DND-41 (cell line): Measurements from ENCODE around the gene REG1B.

Experiments
- ATAC-seq: fragments of 200-7000 bp; cut with Tn5 transposase; 3 replicates; pipeline ENCODE4 v1.9.1; 2021; ENCODE audit warnings: low read depth; ENCODE audit not compliant: insufficient read depth
- DNase-seq: peaks from one replicate; pipeline ENCODE4 v3.0.0-alpha.2; 2020
- H2AFZ ChIP-seq: 2 replicates; pipeline ENCODE4 v1.6.0; 2012; ENCODE audit warnings: low read depth, low read length
- H3K27ac ChIP-seq: 2 replicates; pipeline ENCODE4 v1.5.1; 2012; ENCODE audit warnings: low read length, inconsistent platforms
- H3K27me3 ChIP-seq: fragments of 200-600 bp; sonication (generic); 2 replicates; pipeline ENCODE4 v1.6.0; 2012; ENCODE audit warnings: low read length, mild to moderate bottlenecking, inconsistent platforms; ENCODE audit not compliant: insufficient read depth, poor library complexity
- H3K36me3 ChIP-seq: 2 replicates; pipeline ENCODE4 v1.5.1; 2012; ENCODE audit warnings: low read length, inconsistent platforms; ENCODE audit not compliant: insufficient read depth
- H3K4me1 ChIP-seq: 2 replicates; pipeline ENCODE4 v1.5.1; 2012; ENCODE audit warnings: mild to moderate bottlenecking, low read length; ENCODE audit not compliant: insufficient read depth
- H3K4me2 ChIP-seq: 2 replicates; pipeline ENCODE4 v1.6.0; 2012; ENCODE audit warnings: mild to moderate bottlenecking, moderate library complexity, low read length, inconsistent platforms; ENCODE audit not compliant: insufficient read depth
- H3K4me3 ChIP-seq, 2 experiments: fragments of 200-600 bp in 1 of 2; shearing (Covaris generic) in 1 of 2; 2 replicates each; pipeline ENCODE4 v1.5.1; 2012 to 2016; ENCODE audit warnings: inconsistent platforms in 2 of 2, low read length in 2 of 2, mild to moderate bottlenecking in 2 of 2, low read depth in 1 of 2, moderate library complexity in 1 of 2
- H3K79me2 ChIP-seq: 2 replicates; pipeline ENCODE4 v1.6.0; 2012; ENCODE audit warnings: low read length, inconsistent platforms; ENCODE audit not compliant: insufficient read depth
- H3K9ac ChIP-seq: 2 replicates; pipeline ENCODE4 v1.6.0; 2012; ENCODE audit warnings: low read depth, mild to moderate bottlenecking, inconsistent platforms, low read length, moderate library complexity
- H3K9me3 ChIP-seq: 2 replicates; pipeline ENCODE4 v1.5.1; 2012; ENCODE audit warnings: low read length, moderate library complexity, mild to moderate bottlenecking, inconsistent platforms; ENCODE audit not compliant: insufficient read depth, severe bottlenecking
- H4K20me1 ChIP-seq: 2 replicates; pipeline ENCODE4 v1.6.0; 2012; ENCODE audit warnings: low read length; ENCODE audit not compliant: insufficient read depth
- CTCF ChIP-seq: IDR thresholded peaks from 2 replicates; pipeline ENCODE4 v1.5.1; 2012; ENCODE audit warnings: borderline replicate concordance, low read length, moderate library complexity, mild to moderate bottlenecking; ENCODE audit not compliant: poor library complexity, severe bottlenecking; ENCODE audit errors: extremely low read depth
- EZH2 ChIP-seq: IDR thresholded peaks from 3 replicates; pipeline ENCODE4 v1.6.1; 2012; ENCODE audit warnings: borderline replicate concordance, low read depth, mild to moderate bottlenecking, moderate library complexity, low read length, inconsistent platforms; ENCODE audit not compliant: severe bottlenecking

Gene REG1B

GRCh38 chr2:79087785-79088364, at the start of gene REG1B:
REG1B (minus strand) TSS chr2:79087993; CDS start chr2:79087612, 381 bp downstream.
- H3K27me3 ChIP-seq, result no peaks in the 10 kb centered on the region
- no peaks in the 10 kb centered on the region for H3K36me3 ChIP-seq
- no peak within 1 kb of the TSS for H3K9ac ChIP-seq
- ATAC-seq, result no peak
- DNase-seq, result no peak
- H3K9me3 ChIP-seq, result no peaks in the 10 kb centered on the region
- no peaks in the 10 kb centered on the region for H3K4me1 ChIP-seq
- H3K27ac ChIP-seq, result no peak within 1 kb of the TSS
- TF ChIP-seq CTCF (no peak), EZH2 (no peak)
- H3K4me2 ChIP-seq, result no peak within 1 kb of the TSS
- no peak within 1 kb of the TSS for H2AFZ ChIP-seq
- H4K20me1 ChIP-seq, result no peaks in the 10 kb centered on the region
- H3K79me2 ChIP-seq, result no peaks in the 10 kb centered on the region
- no peak within 1 kb of the TSS for H3K4me3 ChIP-seq

- Histone ChIP-seq H3K27ac (no peak overlapping the region), H3K4me2 (no peak overlapping the region), H4K20me1 (no peaks in the 10 kb centered on the region), H3K4me1 (no peaks in the 10 kb centered on the region), H2AFZ (no peak overlapping the region), H3K4me3 (no peak overlapping the region), H3K9ac (no peak overlapping the region), H3K79me2 (no peaks in the 10 kb centered on the region), H3K27me3 (no peaks in the 10 kb centered on the region), H3K9me3 (no peaks in the 10 kb centered on the region), H3K36me3 (no peaks in the 10 kb centered on the region)
- DNase-seq, result no peak
- no peak for ATAC-seq
- TF ChIP-seq EZH2, result no peak
- TF ChIP-seq CTCF, result no peak
Observed at GRCh38 chr2:79131687-79132086, 43.9 kb upstream of the REG1B start.

GRCh38 chr2:79129804-79130203, 42.0 kb upstream of the REG1B start:
- ATAC-seq, result no peak
- H3K4me1 ChIP-seq, result no peaks in the 10 kb centered on the region
- no peak for TF ChIP-seq CTCF
- TF ChIP-seq EZH2, result no peak

More at GRCh38 chr2:79129804-79130203, 42.0 kb upstream of the REG1B start:
- no peak overlapping the region for H2AFZ ChIP-seq
- no peak for DNase-seq
- H3K36me3 ChIP-seq, result no peaks in the 10 kb centered on the region
- H3K4me3 ChIP-seq, result no peak overlapping the region
- H3K79me2 ChIP-seq, result no peaks in the 10 kb centered on the region
- no peaks in the 10 kb centered on the region for H3K9me3 ChIP-seq
- H4K20me1 ChIP-seq, result no peaks in the 10 kb centered on the region
- H3K27ac ChIP-seq, result no peak overlapping the region
- no peak overlapping the region for H3K4me2 ChIP-seq
- no peak overlapping the region for H3K9ac ChIP-seq
- no peaks in the 10 kb centered on the region for H3K27me3 ChIP-seq
